SU-DHL-6 (cell line): ENCODE data around the gene MEIS2.

Experiments
- H2AFZ ChIP-seq: fragments of 200-600 bp; sonication (generic); 2 replicates; pipeline ENCODE4 v1.6.1; 2014; ENCODE audit warnings: low read depth, mild to moderate bottlenecking, moderate library complexity, mixed read lengths, antibody characterized with exemption, low read length; ENCODE audit not compliant: severe bottlenecking
- H3F3A ChIP-seq: fragments of 200-600 bp; shearing (Covaris generic); 2 replicates; pipeline ENCODE4 v1.6.0; 2016; ENCODE audit warnings: antibody characterized with exemption, mild to moderate bottlenecking; ENCODE audit not compliant: insufficient read depth
- H3K27ac ChIP-seq: fragments of 200-600 bp; sonication (generic); 2 replicates; pipeline ENCODE4 v1.5.1; 2016; ENCODE audit warnings: low read depth, mild to moderate bottlenecking, low read length, moderate library complexity, mixed read lengths
- H3K27me3 ChIP-seq: fragments of 200-600 bp; sonication (generic), shearing (Covaris generic); 2 replicates; pipeline ENCODE4 v1.6.0; 2014; ENCODE audit warnings: mild to moderate bottlenecking, low read length
- H3K36me3 ChIP-seq: fragments of 200-600 bp; sonication (generic); 2 replicates; pipeline ENCODE4 v1.6.1; 2014; ENCODE audit warnings: mild to moderate bottlenecking, low read length, mixed read lengths
- H3K4me2 ChIP-seq: fragments of 300-600, 200-600 bp; shearing (Covaris generic), sonication (generic); 2 replicates; pipeline ENCODE4 v1.6.0; 2014; ENCODE audit warnings: low read length, low read depth, mild to moderate bottlenecking; ENCODE audit not compliant: poor library complexity, severe bottlenecking
- H3K4me3 ChIP-seq: fragments of 200-600 bp; sonication (generic); 2 replicates; pipeline ENCODE4 v1.5.1; 2014; ENCODE audit warnings: antibody characterized with exemption, low read length, mild to moderate bottlenecking, mixed read lengths; ENCODE audit not compliant: insufficient read depth, poor library complexity, severe bottlenecking
- H3K79me2 ChIP-seq: fragments of 200-600 bp; sonication (generic); 2 replicates; pipeline ENCODE4 v1.6.1; 2014; ENCODE audit warnings: mild to moderate bottlenecking, low read length, moderate library complexity; ENCODE audit not compliant: insufficient read depth
- H3K9ac ChIP-seq: fragments of 200-600 bp; sonication (generic); 2 replicates; pipeline ENCODE4 v1.7.0; 2014; ENCODE audit warnings: mild to moderate bottlenecking, low read length
- H3K9me2 ChIP-seq: fragments of 200-600 bp; sonication (generic); replicated peaks from 2 replicates; pipeline ENCODE4 v1.6.1; 2014; ENCODE audit warnings: low read length; ENCODE audit not compliant: insufficient read depth
- H3K9me3 ChIP-seq: fragments of 200-600 bp; sonication (generic); 2 replicates; pipeline ENCODE4 v1.6.1; 2014; ENCODE audit warnings: low read length, mixed read lengths; ENCODE audit not compliant: insufficient read depth
- H4K20me1 ChIP-seq: fragments of 200-600 bp; sonication (generic); 2 replicates; pipeline ENCODE4 v1.6.1; 2014; ENCODE audit warnings: low read depth, mild to moderate bottlenecking, antibody characterized with exemption, low read length, moderate library complexity, mixed read lengths
- CTCF ChIP-seq: fragments of 200-600 bp; sonication (generic); IDR thresholded peaks from one replicate; pipeline ENCODE4 v1.5.1; 2017; ENCODE audit warnings: antibody characterized with exemption, mild to moderate bottlenecking, low read length, moderate library complexity; ENCODE audit not compliant: insufficient read depth, poor library complexity, severe bottlenecking
- EZH2phosphoT487 ChIP-seq: fragments of 200-600 bp; sonication (generic), shearing (Covaris generic); conservative IDR thresholded peaks from 2 replicates; pipeline ENCODE4 v1.6.1; 2018; ENCODE audit warnings: mild to moderate bottlenecking, antibody characterized with exemption, low read length, moderate library complexity, mixed read lengths

The MEIS2 gene

GRCh38 chr15:37077623-37078351 is 22.6 kb downstream of the MEIS2 start:
- Histone ChIP-seq H3K27me3 (no peaks in the 10 kb centered on the region), H3K4me3 (no peak overlapping the region), H4K20me1 (no peaks in the 10 kb centered on the region), H3K9me3 (no peaks in the 10 kb centered on the region), H3K36me3 (peaks cover 16% of the 10 kb centered on the region; the same call in 1 of the 2 replicates), H3F3A (no peaks in the 10 kb centered on the region), H3K79me2 (no peaks in the 10 kb centered on the region), H3K4me2 (no peak overlapping the region), H3K9ac (no peak overlapping the region), H3K9me2 (no peaks in the 10 kb centered on the region), H2AFZ (no peak overlapping the region), H3K27ac (no peak overlapping the region)
- TF ChIP-seq EZH2phosphoT487 (no peak), CTCF (no peak)

GRCh38 chr15:37076543-37076942 is 23.8 kb downstream of the MEIS2 start:
- Histone ChIP-seq H3K9me2 (no peaks in the 10 kb centered on the region), H3K79me2 (no peaks in the 10 kb centered on the region), H3K27me3 (no peaks in the 10 kb centered on the region), H3K9ac (no peak overlapping the region), H4K20me1 (no peaks in the 10 kb centered on the region), H3K4me3 (no peak overlapping the region), H3K36me3 (peaks cover 6% of the 10 kb centered on the region; the same call in 1 of the 2 replicates), H3K4me2 (no peak overlapping the region), H3K27ac (no peak overlapping the region), H3F3A (no peaks in the 10 kb centered on the region), H2AFZ (no peak overlapping the region), H3K9me3 (no peaks in the 10 kb centered on the region)
- TF ChIP-seq EZH2phosphoT487 (no peak), CTCF (no peak)

- peaks cover 6% of the 10 kb centered on the region; the same call in 1 of the 2 replicates for H3K36me3 ChIP-seq
- no peaks in the 10 kb centered on the region for H3F3A ChIP-seq
- no peaks in the 10 kb centered on the region for H3K79me2 ChIP-seq
- no peaks in the 10 kb centered on the region for H4K20me1 ChIP-seq
- H3K27ac ChIP-seq = no peak overlapping the region
- H3K27me3 ChIP-seq = no peaks in the 10 kb centered on the region
- no peak overlapping the region for H3K9ac ChIP-seq
- H3K4me2 ChIP-seq = no peak overlapping the region
- no peak overlapping the region for H2AFZ ChIP-seq
- no peaks in the 10 kb centered on the region for H3K9me3 ChIP-seq
- no peaks in the 10 kb centered on the region for H3K9me2 ChIP-seq
- no peak for TF ChIP-seq CTCF
- TF ChIP-seq EZH2phosphoT487 = no peak
- no peak overlapping the region for H3K4me3 ChIP-seq
Measured at GRCh38 chr15:37075777-37076176, 24.6 kb downstream of the MEIS2 start.
